ENCODE measurements around the gene RAB6B.
"Not testable (repeated sequence)": the region's sequence is repeated elsewhere in the genome, so short reads cannot be mapped to it uniquely, and the experiment has no call there.

Gene RAB6B

GRCh38 chr3:133788024-133788423 lies 107.7 kb downstream of the RAB6B start:
- H3K4me3 ChIP-seq, result no peak overlapping the region
- no peak for DNase-seq
- H3K9me3 ChIP-seq, result no peaks in the 10 kb centered on the region
- peaks cover 0 to 4% of the 10 kb centered on the region in 2 donors for H3K27me3 ChIP-seq
- intact Hi-C loops (cut with DNase I; ENCODE audit: low total_unique reads), result no loop called here
- TF ChIP-seq CTCF (IDR thresholded peaks at IDR 0.05), result no peak
- no peaks in the 10 kb centered on the region for H3K4me1 ChIP-seq
- H3K36me3 ChIP-seq, result no peaks in the 10 kb centered on the region
- no peak overlapping the region for H3K27ac ChIP-seq

GRCh38 chr3:133783762-133784161 lies 111.9 kb downstream of the RAB6B start:
- DNase-seq, result no peak
- H3K27me3 ChIP-seq, result peaks cover 0 to 4% of the 10 kb centered on the region in 2 donors
- H3K36me3 ChIP-seq, result no peaks in the 10 kb centered on the region
- intact Hi-C loops (cut with DNase I; ENCODE audit: low total_unique reads), result no loop called here
- no peak overlapping the region for H3K4me3 ChIP-seq
- no peaks in the 10 kb centered on the region for H3K9me3 ChIP-seq
- no peaks in the 10 kb centered on the region for H3K4me1 ChIP-seq
- TF ChIP-seq CTCF (IDR thresholded peaks at IDR 0.05), result no peak
- H3K27ac ChIP-seq, result no peak overlapping the region

GRCh38 chr3:133782454-133782853 lies 113.2 kb downstream of the RAB6B start:
- no peak overlapping the region for H3K27ac ChIP-seq
- peaks cover 0 to 4% of the 10 kb centered on the region in 2 donors for H3K27me3 ChIP-seq
- no peaks in the 10 kb centered on the region for H3K36me3 ChIP-seq
- DNase-seq, result no peak
- H3K4me1 ChIP-seq, result no peaks in the 10 kb centered on the region
- H3K9me3 ChIP-seq, result no peaks in the 10 kb centered on the region
- no peak overlapping the region for H3K4me3 ChIP-seq
- TF ChIP-seq CTCF (IDR thresholded peaks at IDR 0.05), result no peak
- intact Hi-C loops (cut with DNase I; ENCODE audit: low total_unique reads), result no loop called here

- intact Hi-C loops (cut with DNase I; ENCODE audit: low total_unique reads), result no loop called here
- Histone ChIP-seq H3K27me3 (peaks cover 0 to 4% of the 10 kb centered on the region in 2 donors), H3K27ac (no peak overlapping the region), H3K36me3 (no peaks in the 10 kb centered on the region), H3K4me1 (no peaks in the 10 kb centered on the region), H3K9me3 (no peaks in the 10 kb centered on the region), H3K4me3 (no peak overlapping the region)
- TF ChIP-seq CTCF (IDR thresholded peaks at IDR 0.05), result no peak
- DNase-seq, result no peak
Measured at GRCh38 chr3:133781570-133781969, 114.1 kb downstream of the RAB6B start.

- intact Hi-C loops (cut with DNase I; ENCODE audit: low total_unique reads), result not testable (repeated sequence)
Measured at GRCh38 chr3:133780756-133781155, 114.9 kb downstream of the RAB6B start.

GRCh38 chr3:133779626-133780203 lies 116.0 kb downstream of the RAB6B start:
- H3K36me3 ChIP-seq, result no peaks in the 10 kb centered on the region
- H3K9me3 ChIP-seq, result no peaks in the 10 kb centered on the region
- intact Hi-C loops (cut with DNase I; ENCODE audit: low total_unique reads), result no loop called here
- H3K27ac ChIP-seq, result no peak overlapping the region
- no peaks in the 10 kb centered on the region for H3K4me1 ChIP-seq
- no peak for DNase-seq
- peaks cover 0 to 4% of the 10 kb centered on the region in 2 donors for H3K27me3 ChIP-seq
- no peak overlapping the region for H3K4me3 ChIP-seq
- no peak for TF ChIP-seq CTCF (IDR thresholded peaks at IDR 0.05)

More at GRCh38 chr3:133780756-133781155, 114.9 kb downstream of the RAB6B start:
- not testable (repeated sequence) for DNase-seq, H3K36me3 ChIP-seq, H3K27ac ChIP-seq, H3K27me3 ChIP-seq, H3K9me3 ChIP-seq, H3K4me1 ChIP-seq, H3K4me3 ChIP-seq
